K562 (cell line): ENCODE data around the gene ZNF143. TPM values are rescaled to one million over a fixed set of nuclear protein-coding genes. Genes with fewer than 3 reads are reported as not detected.

Experiments used
- CXXC5 ChIP-seq: fragments of 250-450 bp; sonication (Bioruptor Pico); IDR thresholded peaks from 2 replicates; pipeline ENCODE4 v1.8.0; 2022; ENCODE audit warnings: inconsistent platforms, mild to moderate bottlenecking, moderate library complexity
- HLTF ChIP-seq: fragments of 450-650 bp; IDR thresholded peaks from 2 replicates; pipeline ENCODE4 v1.6.1; 2016
- KAT2B ChIP-seq: IDR thresholded peaks from one replicate; pipeline ENCODE4 v1.6.1; 2012; ENCODE audit warnings: low read depth, mild to moderate bottlenecking, control low read depth, inconsistent platforms, low read length, moderate library complexity
- LCOR ChIP-seq: sonication (generic); formaldehyde crosslinking; IDR thresholded peaks from 2 replicates; pipeline ENCODE4 v1.8.0; 2022; ENCODE audit warnings: mild to moderate bottlenecking, missing genetic modification reagents
- MTA2 ChIP-seq: fragments of 450-650 bp; IDR thresholded peaks from 2 replicates; pipeline ENCODE4 v1.6.1; 2016; ENCODE audit warnings: low read depth
- MXI1 ChIP-seq: IDR thresholded peaks from 2 replicates; pipeline ENCODE4 v1.6.1; 2011; ENCODE audit warnings: low read depth, mild to moderate bottlenecking, improper control_type of control experiment, low read length
- MYNN ChIP-seq, 2 experiments: sonication (generic); formaldehyde crosslinking in 1 of 2; IDR thresholded peaks; 2 replicates each; pipeline versions ENCODE4 v1.5.0 to v1.6.1; 2016 to 2020; ENCODE audit warnings: antibody characterized with exemption in 1 of 2, missing genetic modification reagents in 1 of 2
- NR4A1 ChIP-seq, 2 experiments: fragments of 250-450 bp in 1 of 2; fragments of 450-650 bp in 1 of 2; sonication (Bioruptor Pico) in 1 of 2; IDR thresholded peaks; 2 replicates each; pipeline versions ENCODE4 v1.4.0 to v1.6.1; 2016 to 2020; ENCODE audit warnings: mild to moderate bottlenecking in 2 of 2, missing compliant biosample characterization in 1 of 2, missing genetic modification characterization in 1 of 2, moderate library complexity in 1 of 2
- RAD21 ChIP-seq, 2 experiments: fragments of 250-450 bp in 1 of 2; fragments of 450-650 bp in 1 of 2; sonication (Bioruptor Pico) in 1 of 2; formaldehyde crosslinking in 1 of 2; IDR thresholded peaks in 1 of 2; conservative IDR thresholded peaks in 1 of 2; 2 replicates each; pipeline versions ENCODE4 v1.4.0 to v1.8.0; 2020 to 2022; ENCODE audit warnings: mild to moderate bottlenecking in 2 of 2, moderate library complexity in 1 of 2
- RBM39 ChIP-seq: fragments of 200-400 bp; formaldehyde crosslinking; optimal IDR thresholded peaks from 2 replicates; pipeline ENCODE3; 2018; ENCODE audit warnings: low read depth, low read length
- SMARCA4 ChIP-seq: fragments of 450-650 bp; IDR thresholded peaks from 2 replicates; pipeline ENCODE4 v1.6.1; 2016
- TAL1 ChIP-seq: fragments of 450-650 bp; IDR thresholded peaks from 2 replicates; pipeline ENCODE4 v1.6.1; 2016; ENCODE audit warnings: mild to moderate bottlenecking
- UBTF ChIP-seq, 2 experiments: IDR thresholded peaks; 2 replicates each; pipeline ENCODE4 v1.6.1; 2012; ENCODE audit warnings: improper control_type of control experiment in 2 of 2, low read depth in 2 of 2, low read length in 2 of 2, borderline replicate concordance in 1 of 2
- ZNF217 ChIP-seq: sonication (generic); formaldehyde crosslinking; IDR thresholded peaks from 2 replicates; pipeline ENCODE4 v1.8.0; 2022; ENCODE audit warnings: mild to moderate bottlenecking, missing genetic modification reagents
- ZNF639 ChIP-seq, 2 experiments: fragments of 200-800 bp in 1 of 2; sonication (Bioruptor generic) in 1 of 2; sonication (generic) in 1 of 2; formaldehyde crosslinking in 1 of 2; IDR thresholded peaks in 1 of 2; conservative IDR thresholded peaks in 1 of 2; 2 replicates each; pipeline versions ENCODE4 v1.5.0 to v1.6.1; 2016 to 2020; ENCODE audit warnings: missing compliant biosample characterization in 1 of 2, missing genetic modification characterization in 1 of 2, missing genetic modification reagents in 1 of 2
- ZNF785 ChIP-seq: fragments of 250-450 bp; sonication (Bioruptor Pico); IDR thresholded peaks from 2 replicates; pipeline ENCODE4 v1.4.0; 2020; ENCODE audit warnings: mild to moderate bottlenecking
- polyA plus RNA-seq, 8 experiments: library from polyadenylated mRNA; depleted of rRNA in 4 of 8; stranded (reverse) in 5 of 8; unstranded in 3 of 8; fragments of >200 nt; fragmentation: Nextera tagmentation in 2 of 8; fragmentation: Illumina TruSeq in 1 of 8; extraction: Ambion mirVana in 2 of 8; extraction: Trizol in 1 of 8; gene quantifications; 2 replicates each; pipeline versions ENCODE4 v1.2.1 to v1.2.3, GENCODE V29; 2011 to 2014; ENCODE audit warnings: inconsistent platforms in 1 of 8, missing spikeins in 1 of 8
- total RNA-seq, 7 experiments: library from RNA; depleted of rRNA in 6 of 7; stranded (reverse); fragments of >200 nt in 6 of 7; fragmentation: Illumina TruSeq in 2 of 7; extraction: Trizol in 2 of 7; gene quantifications; 2 replicates each; pipeline versions ENCODE4 v1.2.1 to v1.2.3, GENCODE V29; 2011 to 2021; ENCODE audit warnings: low replicate concordance in 1 of 7
- TF ChIP-seq, protein P1 (sequence below), 2 experiments: fragments of 150-350 bp in 1 of 2; IDR thresholded peaks; 2 replicates each; pipeline ENCODE4 v1.6.1; 2012 to 2016; ENCODE audit warnings: low read depth in 2 of 2, low read length in 2 of 2, mild to moderate bottlenecking in 1 of 2, moderate library complexity in 1 of 2
- TF ChIP-seq, protein P2 (sequence below): sonication (generic); formaldehyde crosslinking; IDR thresholded peaks from 2 replicates; pipeline ENCODE4 v1.8.0; 2022; ENCODE audit warnings: mild to moderate bottlenecking, missing genetic modification reagents

ZNF143 gene
- total and polyA plus RNA-seq, 9 of the 15 experiments (the other 6 are each of a cell fraction or from before 2014, with no cell fraction given) = 18.4 to 58.5 (median 27.1) TPM

DNA sequence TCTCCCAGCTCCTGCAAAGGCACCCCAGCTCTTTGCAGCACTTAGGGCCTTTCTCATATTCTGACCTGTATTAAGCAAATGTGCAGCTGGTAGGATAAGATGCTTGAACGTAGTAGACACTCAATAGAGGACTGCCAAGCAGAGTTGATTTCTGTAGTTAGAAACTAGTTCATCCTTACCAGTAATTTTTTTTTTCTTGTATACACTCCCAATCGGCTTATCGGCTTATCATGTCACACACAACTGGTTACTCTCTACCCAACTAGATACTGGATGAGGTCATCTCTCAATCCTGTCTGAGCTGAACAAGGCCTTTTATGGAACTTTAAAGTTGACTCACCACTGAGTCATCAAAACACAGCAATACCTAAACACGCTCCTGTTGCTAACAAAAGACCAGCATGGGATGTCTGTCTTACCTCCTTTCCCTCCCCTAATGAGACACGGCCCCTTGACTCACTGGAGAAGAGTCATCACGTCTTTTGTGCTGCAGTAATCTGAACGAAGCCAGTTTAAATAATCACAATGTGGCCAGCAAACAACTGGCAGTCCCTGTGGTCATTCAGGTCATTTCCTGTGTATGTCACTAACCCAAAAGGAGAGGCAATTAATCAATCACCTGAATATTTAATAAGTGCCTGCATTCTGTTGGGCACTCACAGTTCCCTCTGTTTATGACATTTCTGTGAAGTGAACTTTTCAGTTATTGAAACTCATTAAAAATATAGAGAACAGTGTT is 105.2 kb downstream of the ZNF143 start (continued):
- no peak for TF ChIP-seq RBM39
- peak; percentile 75 for TF ChIP-seq CXXC5 (CRISPR knock-in tag)
- peak in 1 of 2 experiments; percentile 65; a peak in 1 of 4 replicates for TF ChIP-seq ZNF639 (CRISPR knock-in tag; conservative IDR thresholded peaks at IDR 0.05 in 1 of 2, IDR thresholded peaks at IDR 0.05 in 1 of 2)
- TF ChIP-seq, protein P1, sequence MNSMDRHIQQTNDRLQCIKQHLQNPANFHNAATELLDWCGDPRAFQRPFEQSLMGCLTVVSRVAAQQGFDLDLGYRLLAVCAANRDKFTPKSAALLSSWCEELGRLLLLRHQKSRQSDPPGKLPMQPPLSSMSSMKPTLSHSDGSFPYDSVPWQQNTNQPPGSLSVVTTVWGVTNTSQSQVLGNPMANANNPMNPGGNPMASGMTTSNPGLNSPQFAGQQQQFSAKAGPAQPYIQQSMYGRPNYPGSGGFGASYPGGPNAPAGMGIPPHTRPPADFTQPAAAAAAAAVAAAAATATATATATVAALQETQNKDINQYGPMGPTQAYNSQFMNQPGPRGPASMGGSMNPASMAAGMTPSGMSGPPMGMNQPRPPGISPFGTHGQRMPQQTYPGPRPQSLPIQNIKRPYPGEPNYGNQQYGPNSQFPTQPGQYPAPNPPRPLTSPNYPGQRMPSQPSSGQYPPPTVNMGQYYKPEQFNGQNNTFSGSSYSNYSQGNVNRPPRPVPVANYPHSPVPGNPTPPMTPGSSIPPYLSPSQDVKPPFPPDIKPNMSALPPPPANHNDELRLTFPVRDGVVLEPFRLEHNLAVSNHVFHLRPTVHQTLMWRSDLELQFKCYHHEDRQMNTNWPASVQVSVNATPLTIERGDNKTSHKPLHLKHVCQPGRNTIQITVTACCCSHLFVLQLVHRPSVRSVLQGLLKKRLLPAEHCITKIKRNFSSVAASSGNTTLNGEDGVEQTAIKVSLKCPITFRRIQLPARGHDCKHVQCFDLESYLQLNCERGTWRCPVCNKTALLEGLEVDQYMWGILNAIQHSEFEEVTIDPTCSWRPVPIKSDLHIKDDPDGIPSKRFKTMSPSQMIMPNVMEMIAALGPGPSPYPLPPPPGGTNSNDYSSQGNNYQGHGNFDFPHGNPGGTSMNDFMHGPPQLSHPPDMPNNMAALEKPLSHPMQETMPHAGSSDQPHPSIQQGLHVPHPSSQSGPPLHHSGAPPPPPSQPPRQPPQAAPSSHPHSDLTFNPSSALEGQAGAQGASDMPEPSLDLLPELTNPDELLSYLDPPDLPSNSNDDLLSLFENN (IDR thresholded peaks at IDR 0.05; ENCODE audit: low read depth in 2 of 2, low read length in 2 of 2) = peak in 1 of 2 experiments; percentile 72; a peak in 1 of 4 replicates
- TF ChIP-seq SMARCA4 = peak; percentile 98
- TF ChIP-seq ZNF217 (CRISPR knock-in tag) = no peak
- TF ChIP-seq, protein P2, sequence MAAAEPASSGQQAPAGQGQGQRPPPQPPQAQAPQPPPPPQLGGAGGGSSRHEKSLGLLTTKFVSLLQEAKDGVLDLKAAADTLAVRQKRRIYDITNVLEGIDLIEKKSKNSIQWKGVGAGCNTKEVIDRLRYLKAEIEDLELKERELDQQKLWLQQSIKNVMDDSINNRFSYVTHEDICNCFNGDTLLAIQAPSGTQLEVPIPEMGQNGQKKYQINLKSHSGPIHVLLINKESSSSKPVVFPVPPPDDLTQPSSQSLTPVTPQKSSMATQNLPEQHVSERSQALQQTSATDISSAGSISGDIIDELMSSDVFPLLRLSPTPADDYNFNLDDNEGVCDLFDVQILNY (CRISPR knock-in tag) = no peak
- peak; percentile 68 for TF ChIP-seq TAL1
- TF ChIP-seq NR4A1 (CRISPR knock-in tag; IDR thresholded peaks at IDR 0.05) = no peak
- no peak for TF ChIP-seq NR4A1 (tag; IDR thresholded peaks at IDR 0.05)
- peak; percentile 69; the same call in 1 of the 2 replicates for TF ChIP-seq MYNN (IDR thresholded peaks at IDR 0.05)
- no peak for TF ChIP-seq MYNN (CRISPR knock-in tag; IDR thresholded peaks at IDR 0.05)
- TF ChIP-seq MTA2 = peak; percentile 59
- TF ChIP-seq LCOR (CRISPR knock-in tag) = peak; percentile 82
- TF ChIP-seq KAT2B = no peak
- no peak for TF ChIP-seq HLTF
- TF ChIP-seq UBTF (IDR thresholded peaks at IDR 0.05; ENCODE audit: borderline replicate concordance in 1 of 2, low read depth in 2 of 2, low read length in 2 of 2) = 0 out of 4 replicates have a peak, but pooled peaks of 1 of the 2 experiments have one; percentile 33
- no peak for TF ChIP-seq ZNF785
- 0 out of 4 replicates have a peak, but pooled peaks have one; percentile 11 to 12 for TF ChIP-seq RAD21 (CRISPR knock-in tag; conservative IDR thresholded peaks at IDR 0.05 in 1 of 2, IDR thresholded peaks at IDR 0.05 in 1 of 2)
- TF ChIP-seq MXI1 = peak; percentile 84
